Fibroblast of skin of scalp (primary cell): ENCODE results near the gene RCOR2.
"Not testable (repeated sequence)": the region's sequence is repeated elsewhere in the genome, so short reads cannot be mapped to it uniquely, and the experiment has no call there.

ENCODE experiments used
- DNase-seq: peaks from one replicate; pipeline ENCODE4 v3.0.0-alpha.2; 2013

RCOR2 gene

GRCh38 chr11:63876616-63877015, 40.3 kb downstream of the RCOR2 start:
- DNase-seq: no peak

GRCh38 chr11:63875506-63876065, 41.4 kb downstream of the RCOR2 start:
- no peak for DNase-seq

- DNase-seq: no peak
Observed at GRCh38 chr11:63874511-63874910, 42.5 kb downstream of the RCOR2 start.

GRCh38 chr11:63873311-63873710, 43.7 kb downstream of the RCOR2 start:
- DNase-seq: no peak

- no peak for DNase-seq
Observed at GRCh38 chr11:63872800-63873197, 44.2 kb downstream of the RCOR2 start.

- DNase-seq: peak; percentile 94
Observed at GRCh38 chr11:63871962-63872799, 44.8 kb downstream of the RCOR2 start.

GRCh38 chr11:63870351-63871140, 46.4 kb downstream of the RCOR2 start:
- no peak for DNase-seq

- DNase-seq: no peak
Observed at GRCh38 chr11:63869683-63870082, 47.3 kb downstream of the RCOR2 start.

GRCh38 chr11:63869171-63869591, 47.8 kb downstream of the RCOR2 start:
- DNase-seq: no peak

GRCh38 chr11:63868399-63869064, 48.4 kb downstream of the RCOR2 start:
- DNase-seq: no peak

- DNase-seq: no peak
Observed at GRCh38 chr11:63867511-63867910, 49.5 kb downstream of the RCOR2 start.

- peak; percentile 51 for DNase-seq
Observed at GRCh38 chr11:63866211-63866610, 50.8 kb downstream of the RCOR2 start.

GRCh38 chr11:63863620-63864019, 53.3 kb downstream of the RCOR2 start:
- not testable (repeated sequence) for DNase-seq

- DNase-seq: peak; percentile 10
Observed at GRCh38 chr11:63862923-63863322, 54.0 kb downstream of the RCOR2 start.
